H9 (cell line): Measurements from ENCODE around the gene NOXRED1. TPM values are rescaled to one million over a fixed set of nuclear protein-coding genes. Genes with fewer than 3 reads are reported as not detected.

Experiments used
- DNase-seq: peaks from one replicate; pipeline ENCODE4 v3.0.0-alpha.2; 2017
- H2AFZ ChIP-seq: one replicate; pipeline ENCODE4 v1.6.1; 2013; ENCODE audit warnings: mild to moderate bottlenecking, low read length, control low read depth, moderate library complexity
- H2AK5ac ChIP-seq: 2 replicates; pipeline ENCODE4 v1.6.1; 2013; ENCODE audit warnings: low read length, control low read depth, mixed read lengths; ENCODE audit not compliant: insufficient read length
- H2BK120ac ChIP-seq: one replicate; pipeline ENCODE4 v1.6.1; 2013; ENCODE audit warnings: low read depth, mild to moderate bottlenecking, low read length, control low read depth, inconsistent platforms; ENCODE audit not compliant: poor library complexity, severe bottlenecking
- H2BK12ac ChIP-seq: 2 replicates; pipeline ENCODE4 v1.6.1; 2013; ENCODE audit warnings: low read length, control low read depth, mixed read lengths, low read depth; ENCODE audit not compliant: insufficient read length
- H2BK15ac ChIP-seq: 2 replicates; pipeline ENCODE4 v1.6.1; 2013; ENCODE audit warnings: low read depth, low read length, control low read depth
- H2BK20ac ChIP-seq: one replicate; pipeline ENCODE4 v1.6.1; 2013; ENCODE audit warnings: low read depth, mild to moderate bottlenecking, low read length, control low read depth, inconsistent platforms; ENCODE audit not compliant: poor library complexity, severe bottlenecking
- H2BK5ac ChIP-seq: 2 replicates; pipeline ENCODE4 v1.6.1; 2013; ENCODE audit warnings: low read length, control low read depth, mixed read lengths; ENCODE audit not compliant: insufficient read length
- H3K14ac ChIP-seq: 2 replicates; pipeline ENCODE4 v1.6.1; 2013; ENCODE audit warnings: low read length, control low read depth; ENCODE audit not compliant: insufficient read depth
- H3K18ac ChIP-seq: 2 replicates; pipeline ENCODE4 v1.6.1; 2013; ENCODE audit warnings: low read depth, mild to moderate bottlenecking, mixed read lengths, low read length, control low read depth; ENCODE audit not compliant: insufficient read length
- H3K23ac ChIP-seq: 2 replicates; pipeline ENCODE4 v1.6.1; 2013; ENCODE audit warnings: low read length, control low read depth, mixed read lengths, low read depth; ENCODE audit not compliant: insufficient read length
- H3K23me2 ChIP-seq: 2 replicates; pipeline ENCODE4 v1.6.1; 2013; ENCODE audit warnings: low read depth, mild to moderate bottlenecking, mixed read lengths, low read length, control low read depth; ENCODE audit not compliant: insufficient read length, poor library complexity, severe bottlenecking
- H3K27ac ChIP-seq: 2 replicates; pipeline ENCODE4 v1.5.1; 2013; ENCODE audit warnings: low read length, control low read depth, mixed read lengths, low read depth; ENCODE audit not compliant: insufficient read length
- H3K27me3 ChIP-seq: 2 replicates; pipeline ENCODE4 v1.6.1; 2013; ENCODE audit warnings: low read length, control low read depth, inconsistent platforms; ENCODE audit not compliant: insufficient read depth
- H3K4ac ChIP-seq: 2 replicates; pipeline ENCODE4 v1.6.1; 2013; ENCODE audit warnings: low read depth, mild to moderate bottlenecking, control low read depth, inconsistent platforms, low read length, moderate library complexity
- H3K4me1 ChIP-seq: 2 replicates; pipeline ENCODE4 v1.6.1; 2013; ENCODE audit warnings: low read length, control low read depth, inconsistent platforms; ENCODE audit not compliant: insufficient read depth
- H3K4me2 ChIP-seq: 2 replicates; pipeline ENCODE4 v1.6.1; 2013; ENCODE audit warnings: low read length, control low read depth, mixed read lengths; ENCODE audit not compliant: insufficient read length, insufficient read depth
- H3K56ac ChIP-seq: 2 replicates; pipeline ENCODE4 v1.6.1; 2013; ENCODE audit warnings: low read depth, mild to moderate bottlenecking, mixed read lengths, low read length, control low read depth; ENCODE audit not compliant: insufficient read length
- H3K79me1 ChIP-seq: 2 replicates; pipeline ENCODE4 v1.6.1; 2013; ENCODE audit warnings: low read depth, mild to moderate bottlenecking, moderate library complexity, low read length, control low read depth, inconsistent platforms; ENCODE audit not compliant: insufficient read depth, poor library complexity, severe bottlenecking
- H3K79me2 ChIP-seq: 2 replicates; pipeline ENCODE4 v1.6.1; 2013; ENCODE audit warnings: low read length, control low read depth, inconsistent platforms; ENCODE audit not compliant: insufficient read depth
- H3K9ac ChIP-seq: 2 replicates; pipeline ENCODE4 v1.6.1; 2013; ENCODE audit warnings: low read length, control low read depth, mixed read lengths; ENCODE audit not compliant: insufficient read length; ENCODE audit errors: extremely low read depth
- H3K9me3 ChIP-seq: one replicate; pipeline ENCODE4 v1.6.1; 2013; ENCODE audit warnings: low read depth, low read length, inconsistent platforms; ENCODE audit not compliant: control insufficient read depth
- H3T11ph ChIP-seq: one replicate; pipeline ENCODE4 v1.6.1; 2013; ENCODE audit warnings: mild to moderate bottlenecking, low read length, control low read depth, inconsistent platforms
- H4K20me1 ChIP-seq: one replicate; pipeline ENCODE4 v1.6.1; 2013; ENCODE audit not compliant: control insufficient read depth, insufficient read length, insufficient read depth
- H4K5ac ChIP-seq: 2 replicates; pipeline ENCODE4 v1.6.1; 2013; ENCODE audit warnings: low read depth, mild to moderate bottlenecking, mixed read lengths, low read length, control low read depth; ENCODE audit not compliant: insufficient read length
- H4K8ac ChIP-seq: replicated peaks from 2 replicates; pipeline ENCODE4 v1.6.1; 2013; ENCODE audit warnings: low read length, control low read depth, mixed read lengths, low read depth; ENCODE audit not compliant: insufficient read length
- H4K91ac ChIP-seq: 2 replicates; pipeline ENCODE4 v1.6.1; 2013; ENCODE audit warnings: low read depth, mild to moderate bottlenecking, moderate library complexity, mixed read lengths, low read length, control low read depth; ENCODE audit not compliant: insufficient read length
- H3K27ac Mint-ChIP-seq, 3 experiments: 2 replicates in 2 of 3; 3 replicates in 1 of 3; pipeline ENCODE4 v1.8.0; 2020 to 2021; ENCODE audit warnings: mixed read lengths in 3 of 3, mild to moderate bottlenecking in 1 of 3, moderate library complexity in 1 of 3
- H3K27me3 Mint-ChIP-seq: 2 replicates; pipeline ENCODE4 v1.8.0; 2021; ENCODE audit warnings: low read depth, mild to moderate bottlenecking, moderate library complexity, mixed read lengths
- H3K36me3 Mint-ChIP-seq, 3 experiments: 2 replicates in 2 of 3; 3 replicates in 1 of 3; pipeline ENCODE4 v1.8.0; 2020 to 2021; ENCODE audit warnings: low read depth in 3 of 3, mixed read lengths in 3 of 3; ENCODE audit not compliant: insufficient read depth in 1 of 3
- H3K4me1 Mint-ChIP-seq, 2 experiments: 2 replicates each; pipeline ENCODE4 v1.8.0; 2020; ENCODE audit warnings: mixed read lengths in 2 of 2
- H3K4me3 Mint-ChIP-seq, 2 experiments: 2 replicates in 1 of 2; 3 replicates in 1 of 2; pipeline ENCODE4 v1.8.0; 2020 to 2021; ENCODE audit warnings: mild to moderate bottlenecking in 2 of 2, mixed read lengths in 2 of 2, moderate library complexity in 1 of 2
- H3K9me3 Mint-ChIP-seq, 2 experiments: 2 replicates in 1 of 2; 3 replicates in 1 of 2; pipeline ENCODE4 v1.8.0; 2020; ENCODE audit warnings: mild to moderate bottlenecking in 2 of 2, mixed read lengths in 2 of 2, moderate library complexity in 1 of 2
- WGBS: extraction: QIAGEN DNeasy Blood & Tissue Kit; methylation state at CpG from one replicate; pipeline ENCODE4 v1.1.7; 2013; ENCODE audit warnings: missing lambda C conversion rate, low lambda C conversion rate, mixed read lengths; ENCODE audit not compliant: insufficient read length; ENCODE audit errors: extremely low coverage; 5-methylcytosine and 5-hydroxymethylcytosine counted together
- total RNA-seq: library from RNA; stranded (reverse); gene quantifications from 2 replicates; pipeline ENCODE4 v1.2.1, GENCODE V29; 2021
- TF ChIP-seq, protein P1 (sequence below): fragments of 200-600 bp; sonication (generic); conservative IDR thresholded peaks from 3 replicates; pipeline ENCODE4 v1.8.0; 2021; ENCODE audit warnings: antibody characterized with exemption, mild to moderate bottlenecking

NOXRED1 gene
- total RNA-seq, 1 experiment from 2014 or later = not detected

GRCh38 chr14:77356899-77357298 lies 66.4 kb downstream of the NOXRED1 start:
- no peak overlapping the region for H3K18ac ChIP-seq
- Mint-ChIP-seq H3K36me3 (no peaks in the 10 kb centered on the region), H3K9me3 (no peaks in the 10 kb centered on the region), H3K4me3 (no peak overlapping the region), H3K27ac (no peak overlapping the region), H3K27me3 (no peaks in the 10 kb centered on the region), H3K4me1 (no peaks in the 10 kb centered on the region)
- no peaks in the 10 kb centered on the region for H3K79me2 ChIP-seq
- no peak overlapping the region for H3K27ac ChIP-seq
- no peak overlapping the region for H4K8ac ChIP-seq
- H2BK12ac ChIP-seq = no peak overlapping the region
- WGBS = no CpG with 5 or more reads among the region's 4 CpGs
- H3K4ac ChIP-seq = no peak overlapping the region
- no peak overlapping the region for H3K14ac ChIP-seq
- no peaks in the 10 kb centered on the region for H3K4me1 ChIP-seq
- no peak overlapping the region for H2BK5ac ChIP-seq
- no peak overlapping the region for H4K5ac ChIP-seq
- H2BK120ac ChIP-seq = no peak overlapping the region
- H2AFZ ChIP-seq = no peak overlapping the region
- no peak overlapping the region for H3K23ac ChIP-seq
- H3K4me2 ChIP-seq = no peak overlapping the region
- H3K79me1 ChIP-seq = no peaks in the 10 kb centered on the region
- H2BK15ac ChIP-seq = no peak overlapping the region
- TF ChIP-seq, protein P1, sequence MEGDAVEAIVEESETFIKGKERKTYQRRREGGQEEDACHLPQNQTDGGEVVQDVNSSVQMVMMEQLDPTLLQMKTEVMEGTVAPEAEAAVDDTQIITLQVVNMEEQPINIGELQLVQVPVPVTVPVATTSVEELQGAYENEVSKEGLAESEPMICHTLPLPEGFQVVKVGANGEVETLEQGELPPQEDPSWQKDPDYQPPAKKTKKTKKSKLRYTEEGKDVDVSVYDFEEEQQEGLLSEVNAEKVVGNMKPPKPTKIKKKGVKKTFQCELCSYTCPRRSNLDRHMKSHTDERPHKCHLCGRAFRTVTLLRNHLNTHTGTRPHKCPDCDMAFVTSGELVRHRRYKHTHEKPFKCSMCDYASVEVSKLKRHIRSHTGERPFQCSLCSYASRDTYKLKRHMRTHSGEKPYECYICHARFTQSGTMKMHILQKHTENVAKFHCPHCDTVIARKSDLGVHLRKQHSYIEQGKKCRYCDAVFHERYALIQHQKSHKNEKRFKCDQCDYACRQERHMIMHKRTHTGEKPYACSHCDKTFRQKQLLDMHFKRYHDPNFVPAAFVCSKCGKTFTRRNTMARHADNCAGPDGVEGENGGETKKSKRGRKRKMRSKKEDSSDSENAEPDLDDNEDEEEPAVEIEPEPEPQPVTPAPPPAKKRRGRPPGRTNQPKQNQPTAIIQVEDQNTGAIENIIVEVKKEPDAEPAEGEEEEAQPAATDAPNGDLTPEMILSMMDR = no peak
- no peak overlapping the region for H3K56ac ChIP-seq
- no peaks in the 10 kb centered on the region for H3K23me2 ChIP-seq
- no peaks in the 10 kb centered on the region for H3K27me3 ChIP-seq
- H3K9ac ChIP-seq = no peak overlapping the region
- no peak overlapping the region for H2BK20ac ChIP-seq
- no peak overlapping the region for H2AK5ac ChIP-seq
- no peaks in the 10 kb centered on the region for H4K20me1 ChIP-seq
- H3T11ph ChIP-seq = no peak overlapping the region
- H4K91ac ChIP-seq = no peak overlapping the region
- H3K9me3 ChIP-seq = no peaks in the 10 kb centered on the region
- no peak for DNase-seq
